Measurements from ENCODE around the gene ACTN2.

ACTN2 gene

DNA sequence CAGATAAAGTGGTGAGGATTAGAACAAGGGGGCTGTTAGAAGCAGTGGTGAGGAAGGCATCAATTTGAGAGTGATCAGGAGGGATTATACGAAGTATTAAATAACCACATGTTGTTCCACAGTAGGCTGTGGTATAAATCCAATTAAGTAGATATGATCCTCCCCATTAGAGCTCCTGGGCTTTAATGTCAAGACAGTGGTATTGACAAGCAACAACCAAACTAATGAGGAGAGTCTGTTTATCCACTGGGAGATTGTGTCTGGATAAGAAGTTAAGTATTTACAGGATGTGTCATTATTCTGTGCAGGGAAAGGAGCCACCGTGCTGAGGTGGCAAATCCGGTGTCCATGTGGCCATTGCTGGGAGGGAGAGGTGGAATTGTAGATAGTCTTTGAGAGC is 5.8 kb downstream of the ACTN2 start:
- DNase-seq: no peak

GRCh38 chr1:236692742-236693141 is 6.4 kb downstream of the ACTN2 start:
- no peak for DNase-seq

DNA sequence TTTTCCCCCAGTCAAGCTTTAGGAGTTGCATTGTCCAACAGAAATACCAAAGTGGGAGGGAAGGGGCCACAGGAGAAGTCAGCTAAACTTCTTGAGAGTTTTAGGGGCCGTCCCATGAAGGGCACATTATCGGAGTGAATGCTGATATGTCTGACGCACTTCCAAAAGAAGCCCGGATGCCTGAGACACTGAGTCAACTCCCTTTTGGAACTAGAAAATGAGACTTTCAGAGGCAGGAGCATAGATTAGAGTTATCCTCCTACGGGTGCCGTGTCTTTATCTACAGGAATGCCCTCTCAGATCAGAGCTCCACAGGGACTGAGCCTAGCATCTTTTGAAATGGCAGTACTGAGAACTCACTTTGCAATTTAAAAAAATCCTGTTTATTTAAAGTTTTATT is 13.1 kb downstream of the ACTN2 start:
- DNase-seq: no peak

- DNase-seq: no peak
Observed at GRCh38 chr1:236700903-236701302, 14.6 kb downstream of the ACTN2 start.

GRCh38 chr1:236701782-236702181 is 15.5 kb downstream of the ACTN2 start:
- no peak for DNase-seq

GRCh38 chr1:236702791-236703394 is 16.6 kb downstream of the ACTN2 start:
- no peak for DNase-seq

DNA sequence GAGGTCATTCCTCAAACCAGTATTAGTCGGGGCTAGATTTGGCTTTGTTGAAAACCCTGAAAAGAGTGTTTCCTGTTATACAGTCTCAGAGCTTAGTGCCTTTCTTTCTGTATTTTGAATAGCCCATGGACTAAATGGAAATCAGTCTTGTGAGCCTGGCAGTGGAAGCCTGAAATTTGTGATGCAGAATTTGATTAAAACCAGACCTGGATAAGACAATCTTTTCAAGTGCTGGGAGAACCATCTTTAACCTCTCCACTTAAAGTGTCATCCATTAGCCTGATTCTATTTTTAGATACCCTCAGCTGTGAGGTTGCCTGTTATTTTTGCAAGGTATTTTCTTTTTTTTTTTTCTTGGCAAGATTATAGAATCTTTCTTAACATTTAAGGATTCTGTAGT is 19.5 kb downstream of the ACTN2 start:
- DNase-seq: no peak

DNA sequence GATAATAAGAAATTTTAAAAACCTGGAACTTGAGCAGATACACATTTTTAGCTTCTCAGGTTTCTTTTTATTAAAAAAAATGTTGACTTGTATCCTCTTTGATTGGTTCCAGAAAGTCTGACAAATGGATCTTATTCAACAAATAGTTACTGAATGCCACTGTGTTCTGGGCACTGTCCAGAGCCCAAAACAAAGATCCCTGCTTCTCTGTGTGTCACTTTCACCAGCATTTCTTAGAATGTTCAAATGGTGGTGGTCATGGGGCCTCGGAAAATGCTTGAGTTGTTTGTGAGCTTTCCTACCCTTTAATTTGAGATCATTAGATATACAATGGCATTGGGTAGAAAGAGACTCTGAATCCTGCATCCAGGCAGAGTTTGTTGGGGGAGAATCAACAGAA is 19.9 kb downstream of the ACTN2 start:
- no peak for DNase-seq

DNA sequence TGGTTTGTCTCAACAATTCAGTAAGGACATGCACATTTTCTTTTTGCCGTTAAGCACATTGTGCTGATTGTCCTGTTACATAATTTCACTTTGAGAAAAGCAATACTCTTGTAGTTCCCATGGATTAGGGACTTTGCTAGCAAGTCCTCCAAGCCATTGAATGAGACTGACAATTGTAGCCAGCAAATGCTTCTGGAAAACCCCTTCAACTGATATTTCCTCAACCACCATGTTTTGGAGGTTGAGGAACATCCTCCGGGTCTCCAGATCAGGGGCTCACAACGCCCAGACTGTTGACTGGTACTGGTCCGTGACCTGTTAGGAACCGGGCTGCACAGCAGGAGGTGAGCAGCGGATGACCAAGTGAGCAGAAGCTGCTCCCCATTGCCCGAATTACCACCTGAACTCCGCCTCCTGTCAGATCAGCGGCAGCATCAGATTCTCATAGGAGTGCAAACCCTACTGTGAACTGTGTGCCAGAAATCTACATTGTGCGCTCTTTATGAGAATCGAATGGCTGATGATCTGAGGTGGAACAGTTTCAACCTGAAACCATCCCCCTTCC is 24.1 kb downstream of the ACTN2 start:
- no peak for DNase-seq

- no peak for DNase-seq
Observed at GRCh38 chr1:236716160-236716559, 29.9 kb downstream of the ACTN2 start.

DNA sequence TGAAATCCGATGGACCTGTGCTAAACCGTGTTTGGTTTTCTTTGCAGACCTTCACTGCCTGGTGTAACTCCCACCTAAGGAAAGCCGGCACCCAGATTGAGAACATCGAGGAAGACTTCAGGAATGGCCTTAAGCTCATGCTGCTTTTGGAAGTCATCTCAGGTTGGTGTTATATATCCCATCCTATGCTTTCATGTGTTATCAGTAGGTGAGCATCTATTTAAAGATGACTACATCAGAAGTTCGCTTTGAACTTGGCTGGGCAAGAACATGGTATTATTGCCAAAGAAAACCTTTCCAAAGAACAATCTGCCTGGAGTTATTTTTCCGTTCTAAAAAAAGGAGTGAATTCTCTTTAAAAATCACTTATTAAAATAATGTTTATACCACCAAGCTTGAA is 31.5 kb downstream of the ACTN2 start:
- DNase-seq: no peak

GRCh38 chr1:236718328-236718727 is 32.0 kb downstream of the ACTN2 start:
- no peak for DNase-seq

GRCh38 chr1:236720206-236720605 is 33.9 kb downstream of the ACTN2 start:
- DNase-seq: no peak

GRCh38 chr1:236720611-236721010 is 34.3 kb downstream of the ACTN2 start:
- DNase-seq: no peak

GRCh38 chr1:236724049-236724448 is 37.8 kb downstream of the ACTN2 start:
- no peak for DNase-seq

GRCh38 chr1:236724506-236724905 is 38.2 kb downstream of the ACTN2 start:
- no peak for DNase-seq

GRCh38 chr1:236725668-236726067 is 39.4 kb downstream of the ACTN2 start:
- DNase-seq: no peak

GRCh38 chr1:236727521-236727920 is 41.2 kb downstream of the ACTN2 start:
- DNase-seq: no peak

- DNase-seq: no peak
Observed at GRCh38 chr1:236728752-236729151, 42.5 kb downstream of the ACTN2 start.

GRCh38 chr1:236733653-236734052 is 47.4 kb downstream of the ACTN2 start:
- no peak for DNase-seq

DNA sequence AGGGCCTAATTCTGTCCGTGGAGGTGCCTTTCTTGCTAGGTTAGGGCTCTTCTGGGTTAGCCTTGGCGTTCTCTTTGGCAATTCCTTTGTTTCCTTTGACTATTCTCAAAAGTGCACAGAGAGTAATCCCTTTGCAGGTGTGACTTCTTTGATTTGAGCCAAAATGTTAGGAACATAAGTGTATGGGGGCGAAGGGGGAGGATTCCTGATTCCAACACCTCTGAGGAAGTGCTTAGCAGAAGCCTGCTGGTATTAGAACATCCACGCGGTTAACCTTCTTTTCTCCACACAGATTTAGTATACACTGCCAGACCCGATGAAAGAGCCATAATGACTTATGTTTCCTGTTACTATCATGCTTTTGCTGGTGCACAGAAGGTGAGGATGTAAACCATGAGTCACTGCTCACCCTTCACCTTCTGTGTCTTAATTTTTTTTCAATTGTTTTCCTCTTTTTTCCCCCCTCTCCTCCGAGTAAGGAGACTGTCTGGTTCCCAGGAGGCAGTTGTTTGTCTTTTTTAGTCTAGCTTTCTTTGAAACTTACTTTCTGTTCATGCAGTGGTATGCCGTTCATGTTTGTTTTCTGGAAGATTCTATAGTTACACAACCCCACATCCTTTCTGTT is 48.0 kb downstream of the ACTN2 start:
- DNase-seq: no peak

DNA sequence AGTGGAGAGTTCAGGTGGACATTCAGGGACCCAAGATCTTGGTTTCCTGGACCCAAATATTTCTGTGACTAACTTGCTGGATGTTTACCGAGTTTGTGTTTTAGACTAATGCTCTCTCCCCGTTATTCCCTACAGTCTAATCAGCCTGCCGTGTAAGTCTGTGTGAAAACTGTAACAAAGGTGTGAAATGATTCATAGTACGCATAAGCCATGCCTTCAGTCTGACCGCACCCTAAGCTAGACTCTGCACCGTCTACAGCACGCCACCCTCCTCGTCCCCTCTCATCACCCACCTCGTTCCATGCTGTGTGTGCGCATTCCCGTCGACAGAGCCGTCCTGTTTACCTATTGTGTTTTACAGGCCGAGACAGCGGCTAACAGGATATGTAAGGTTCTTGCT is 50.5 kb downstream of the ACTN2 start:
- DNase-seq: no peak

DNA sequence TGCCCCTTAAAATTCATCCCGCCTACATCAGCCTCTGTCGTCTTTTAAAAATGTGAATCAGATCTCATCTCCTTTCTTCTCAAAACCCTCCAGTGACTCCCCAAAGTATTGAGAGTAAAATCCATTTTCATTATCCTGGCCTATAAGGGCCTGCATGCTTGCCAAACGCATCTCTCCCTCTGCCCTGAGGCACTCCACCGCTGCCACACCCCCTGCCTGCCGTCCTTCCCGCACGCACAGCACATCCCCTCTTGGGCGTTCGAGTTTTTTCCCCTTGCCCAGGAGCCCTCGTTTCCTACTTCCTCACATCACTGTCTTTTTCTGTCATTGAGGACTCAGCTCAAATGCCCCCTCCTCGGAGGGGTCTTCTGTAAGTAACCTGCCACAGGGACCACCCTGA is 55.5 kb downstream of the ACTN2 start:
- no peak for DNase-seq

DNA sequence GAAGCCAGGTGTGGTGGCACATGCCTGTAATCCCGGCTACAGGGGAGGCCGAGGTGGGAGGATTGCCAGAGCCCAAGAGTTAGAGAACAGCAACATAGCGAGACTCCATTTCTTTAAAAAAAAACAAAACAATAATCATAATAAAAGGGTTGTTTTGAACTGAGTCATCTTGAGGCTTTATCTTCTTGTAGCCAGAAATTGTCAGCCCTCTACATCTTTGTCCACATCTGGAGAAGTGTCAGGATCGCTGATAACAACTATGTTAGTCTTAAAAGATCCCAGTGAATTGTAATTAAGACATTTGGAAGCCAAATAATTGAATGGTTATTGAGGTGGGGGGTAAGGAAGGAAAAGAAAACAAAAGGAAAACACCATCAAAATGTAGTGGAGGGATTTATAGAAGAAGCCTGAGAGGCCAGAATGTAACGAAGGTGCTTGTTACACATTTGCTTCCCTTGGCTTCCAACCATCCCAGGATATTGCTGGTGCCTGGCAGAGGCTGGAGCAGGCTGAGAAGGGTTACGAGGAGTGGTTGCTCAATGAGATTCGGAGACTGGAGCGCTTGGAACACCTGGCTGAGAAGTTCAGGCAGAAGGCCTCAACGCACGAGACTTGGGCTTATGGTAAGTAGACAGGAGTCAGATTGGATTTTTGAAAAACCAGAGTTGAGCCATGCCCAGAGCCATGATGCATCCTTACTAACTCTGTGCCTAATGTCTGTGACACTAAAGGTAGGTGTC is 56.3 kb downstream of the ACTN2 start:
- DNase-seq: no peak
